K562 (cell line): ENCODE data around the gene PRM2. TPM values are rescaled to one million over a fixed set of nuclear protein-coding genes. Genes with fewer than 3 reads are reported as not detected.

Experiments used
- ATAC-seq: fragments of 200-7000 bp; cut with Tn5 transposase; 3 replicates; pipeline ENCODE4 v1.9.1; 2020; ENCODE audit warnings: moderate library complexity
- BruUV-seq: library from RNA; stranded (reverse); fragments of 400-500 nt; replicated peaks from 2 replicates; lab custom pipeline; 2021; lab: Mats Ljungman, UMichigan
- CTCF ChIA-PET: fragments of 300-600 bp; formaldehyde crosslinking; extraction: SDS; loops from one replicate; lab custom pipeline; 2021; ENCODE audit warnings: low intra/inter-chr PET ratio; lab: Yijun Ruan, JAX
- POLR2A ChIA-PET: fragments of 300-600, 350-650 bp; sonication (Branson Sonifier 250); formaldehyde crosslinking; extraction: SDS; loops from one replicate; lab custom pipeline; 2021; ENCODE audit warnings: antibody characterized with exemption, inconsistent platforms; lab: Yijun Ruan, JAX
- DNase-seq, 4 experiments: peaks; one replicate each; pipeline versions ENCODE4 v3.0.0 to v3.0.0-alpha.2; 2011 to 2018; ENCODE audit warnings: low spot score in 3 of 4, mixed read lengths in 3 of 4; ENCODE audit errors: extremely low read depth in 1 of 4
- FAIRE-seq: peaks from 2 replicates; lab custom pipeline; 2011; peaks lifted over from hg19 to GRCh38; lab: Jason Lieb, UNC
- H2AFZ ChIP-seq: 2 replicates; pipeline ENCODE4 v1.6.0; 2011; ENCODE audit warnings: low read depth, low read length, control low read depth, inconsistent platforms
- H3K27ac ChIP-seq: fragments of 200-600 bp; 3 replicates; pipeline ENCODE4 v1.8.0; 2011; ENCODE audit warnings: low read depth, mild to moderate bottlenecking, control low read depth, inconsistent platforms, low read length, moderate library complexity, mixed read lengths; ENCODE audit errors: extremely low read depth
- H3K27me3 ChIP-seq, 2 experiments: fragments of 300-600 bp in 1 of 2; 2 replicates in 1 of 2; 3 replicates in 1 of 2; pipeline versions ENCODE4 v1.6.0 to v1.8.0; 2011; ENCODE audit warnings: inconsistent platforms in 2 of 2, low read length in 2 of 2, mild to moderate bottlenecking in 1 of 2, mixed read lengths in 1 of 2, moderate library complexity in 1 of 2; ENCODE audit not compliant: control insufficient read depth in 2 of 2, insufficient read depth in 2 of 2
- H3K36me3 ChIP-seq: fragments of 300-600 bp; 3 replicates; pipeline ENCODE4 v1.8.0; 2011; ENCODE audit warnings: mild to moderate bottlenecking, low read length, inconsistent platforms; ENCODE audit not compliant: control insufficient read depth, insufficient read depth
- H3K4me1 ChIP-seq, 2 experiments: fragments of 200-600 bp in 1 of 2; replicated peaks in 1 of 2; 2 replicates in 1 of 2; 3 replicates in 1 of 2; pipeline versions ENCODE4 v1.5.1 to v1.8.0; 2011; ENCODE audit warnings: inconsistent platforms in 2 of 2, low read length in 2 of 2, mild to moderate bottlenecking in 1 of 2, mixed read lengths in 1 of 2, moderate library complexity in 1 of 2; ENCODE audit not compliant: control insufficient read depth in 2 of 2, insufficient read depth in 2 of 2
- H3K4me2 ChIP-seq: 2 replicates; pipeline ENCODE4 v1.6.1; 2011; ENCODE audit warnings: low read length, control low read depth, inconsistent platforms, mixed read lengths; ENCODE audit not compliant: insufficient read depth
- H3K4me3 ChIP-seq: fragments of 200-600 bp; sonication (generic), shearing (Covaris generic); 2 replicates; pipeline ENCODE4 v1.5.1; 2016; ENCODE audit warnings: control low read depth, inconsistent platforms
- H3K79me2 ChIP-seq: fragments of 200-600 bp; 3 replicates; pipeline ENCODE4 v1.8.0; 2011; ENCODE audit warnings: low read length, inconsistent platforms; ENCODE audit not compliant: control insufficient read depth, insufficient read depth
- H3K9ac ChIP-seq, 2 experiments: 2 replicates each; pipeline versions ENCODE4 v1.6.0 to v1.6.1; 2011; ENCODE audit warnings: low read depth in 2 of 2, low read length in 2 of 2, control low read depth in 1 of 2, inconsistent platforms in 1 of 2, mild to moderate bottlenecking in 1 of 2, mixed read lengths in 1 of 2; ENCODE audit not compliant: insufficient read depth in 1 of 2
- H3K9me1 ChIP-seq: one replicate; pipeline ENCODE4 v1.6.0; 2011; ENCODE audit warnings: inconsistent platforms, mild to moderate bottlenecking, low read length, moderate library complexity; ENCODE audit not compliant: control insufficient read depth, insufficient read depth
- H3K9me3 ChIP-seq: replicated peaks from 2 replicates; pipeline ENCODE4 v1.5.1; 2011; ENCODE audit warnings: low read depth, low read length, inconsistent platforms; ENCODE audit not compliant: control insufficient read depth, insufficient read depth
- H4K20me1 ChIP-seq: replicated peaks from 2 replicates; pipeline ENCODE4 v1.6.1; 2011; ENCODE audit warnings: low read length, inconsistent platforms, mixed read lengths; ENCODE audit not compliant: control insufficient read depth, insufficient read depth
- CREB5 ChIP-seq: fragments of 250-450 bp; sonication (Bioruptor Pico); IDR thresholded peaks from 2 replicates; pipeline ENCODE4 v1.5.0; 2020; ENCODE audit warnings: mild to moderate bottlenecking
- KDM1A ChIP-seq, 2 experiments: fragments of 450-650 bp; IDR thresholded peaks; 2 replicates each; pipeline ENCODE4 v1.6.1; 2016; ENCODE audit warnings: mild to moderate bottlenecking in 2 of 2
- NFRKB ChIP-seq: fragments of 450-650 bp; IDR thresholded peaks from 2 replicates; pipeline ENCODE4 v1.6.1; 2016; ENCODE audit warnings: low read depth
- WGBS: fragments of 100-300 bp; shearing (Covaris generic); methylation state at CpG from one replicate; pipeline ENCODE4 v1.1.6; 2016; ENCODE audit warnings: low coverage, mixed read lengths; ENCODE audit not compliant: insufficient coverage; ENCODE audit errors: missing lambda C conversion rate; 5-methylcytosine and 5-hydroxymethylcytosine counted together
- in situ Hi-C: fragments of 300-500 bp; cut with MboI; formaldehyde crosslinking; loops from 4 replicates; pipeline ENCODE4 v1.15.0; 2018; ENCODE audit warnings: inconsistent platforms, mixed read lengths
- intact Hi-C: fragments of 100-400 bp; cut with micrococcal nuclease; formaldehyde crosslinking; loops from 2 replicates; pipeline ENCODE4 v1.14.2; 2022
- polyA plus RNA-seq, 8 experiments: library from polyadenylated mRNA; depleted of rRNA in 4 of 8; stranded (reverse) in 5 of 8; unstranded in 3 of 8; fragments of >200 nt; fragmentation: Nextera tagmentation in 2 of 8; fragmentation: Illumina TruSeq in 1 of 8; extraction: Ambion mirVana in 2 of 8; extraction: Trizol in 1 of 8; gene quantifications; 2 replicates each; pipeline versions ENCODE4 v1.2.1 to v1.2.3, GENCODE V29; 2011 to 2014; ENCODE audit warnings: inconsistent platforms in 1 of 8, missing spikeins in 1 of 8
- total RNA-seq, 7 experiments: library from RNA; depleted of rRNA in 6 of 7; stranded (reverse); fragments of >200 nt in 6 of 7; fragmentation: Illumina TruSeq in 2 of 7; extraction: Trizol in 2 of 7; gene quantifications; 2 replicates each; pipeline versions ENCODE4 v1.2.1 to v1.2.3, GENCODE V29; 2011 to 2021; ENCODE audit warnings: low replicate concordance in 1 of 7
- TF ChIP-seq, protein P1 (sequence below): sonication (generic); formaldehyde crosslinking; IDR thresholded peaks from 2 replicates; pipeline ENCODE4 v1.8.1; 2023; ENCODE audit warnings: mild to moderate bottlenecking, missing genetic modification reagents

PRM2 gene
- total and polyA plus RNA-seq, 9 of the 15 experiments (the other 6 are each of a cell fraction or from before 2014, with no cell fraction given): not detected

DNA sequence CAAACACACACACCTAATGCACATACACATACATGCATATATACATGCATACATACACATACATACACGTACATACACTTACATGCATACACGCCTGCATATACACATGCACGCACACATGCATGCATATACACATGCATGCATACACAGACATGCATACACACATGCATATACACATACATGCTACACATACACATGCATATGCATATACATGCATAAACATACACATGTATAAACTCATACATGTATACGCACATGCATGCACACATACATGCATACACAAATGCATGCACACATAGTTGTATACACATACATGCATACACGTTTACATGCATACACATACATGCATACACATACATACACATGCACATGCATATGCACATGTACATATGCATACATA, 45.4 kb upstream of the PRM2 start:
- Histone ChIP-seq H3K27ac (no peak overlapping the region), H3K79me2 (no peaks in the 10 kb centered on the region), H3K27me3 (peaks cover under 1 to 15% of the 10 kb centered on the region in 2 experiments; a peak in 4 of 5 replicates), H3K4me2 (no peak overlapping the region), H3K36me3 (no peaks in the 10 kb centered on the region), H3K4me1 (peaks cover 0 to 3% of the 10 kb centered on the region in 2 experiments; a peak in 2 of 5 replicates), H2AFZ (no peak overlapping the region), H4K20me1 (no peaks in the 10 kb centered on the region), H3K4me3 (no peak overlapping the region), H3K9ac (no peak overlapping the region), H3K9me3 (peaks cover 2% of the 10 kb centered on the region; the same call in 1 of the 2 replicates), H3K9me1 (no peaks in the 10 kb centered on the region)
- TF ChIP-seq CREB5 (CRISPR knock-in tag): no peak
- peak; percentile 47; the same call in 1 of the 2 replicates for TF ChIP-seq NFRKB
- TF ChIP-seq KDM1A (IDR thresholded peaks at IDR 0.05): peak in 1 of 2 experiments; percentile 46; a peak in 1 of 4 replicates
- TF ChIP-seq, protein P1, sequence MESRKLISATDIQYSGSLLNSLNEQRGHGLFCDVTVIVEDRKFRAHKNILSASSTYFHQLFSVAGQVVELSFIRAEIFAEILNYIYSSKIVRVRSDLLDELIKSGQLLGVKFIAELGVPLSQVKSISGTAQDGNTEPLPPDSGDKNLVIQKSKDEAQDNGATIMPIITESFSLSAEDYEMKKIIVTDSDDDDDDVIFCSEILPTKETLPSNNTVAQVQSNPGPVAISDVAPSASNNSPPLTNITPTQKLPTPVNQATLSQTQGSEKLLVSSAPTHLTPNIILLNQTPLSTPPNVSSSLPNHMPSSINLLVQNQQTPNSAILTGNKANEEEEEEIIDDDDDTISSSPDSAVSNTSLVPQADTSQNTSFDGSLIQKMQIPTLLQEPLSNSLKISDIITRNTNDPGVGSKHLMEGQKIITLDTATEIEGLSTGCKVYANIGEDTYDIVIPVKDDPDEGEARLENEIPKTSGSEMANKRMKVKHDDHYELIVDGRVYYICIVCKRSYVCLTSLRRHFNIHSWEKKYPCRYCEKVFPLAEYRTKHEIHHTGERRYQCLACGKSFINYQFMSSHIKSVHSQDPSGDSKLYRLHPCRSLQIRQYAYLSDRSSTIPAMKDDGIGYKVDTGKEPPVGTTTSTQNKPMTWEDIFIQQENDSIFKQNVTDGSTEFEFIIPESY (CRISPR knock-in tag): no peak
- FAIRE-seq (no peak), DNase-seq (no peak), ATAC-seq (no peak)
- in situ Hi-C loops: no loop called here
- POLR2A ChIA-PET: no interaction called here
- CTCF ChIA-PET: no interaction called here
- intact Hi-C loops: no loop called here
- no TSS peak for BruUV-seq
- WGBS: 25% methylated on average over 5 of the region's 5 CpGs
